Common myeloid progenitor, CD34-positive (primary cell): ENCODE measurements around the gene ZNF750.

Experiments used
- CTCF ChIA-PET: fragments of 350-600 bp; sonication (Branson Sonifier 250); formaldehyde crosslinking; loops from one replicate; lab custom pipeline; 2021; ENCODE audit warnings: antibody characterized with exemption; lab: Charles Lee
- POLR2A ChIA-PET: fragments of 350-600 bp; sonication (Branson Sonifier 250); formaldehyde crosslinking; loops from one replicate; lab custom pipeline; 2021; ENCODE audit warnings: antibody characterized with exemption; lab: Charles Lee
- DNase-seq, 3 donors: peaks; one replicate each; pipeline versions ENCODE4 v3.0.0 to v3.0.0-alpha.2; 2013
- H3K27ac ChIP-seq, 2 experiments: 1 replicate in 1 of 2; 2 replicates in 1 of 2; pipeline ENCODE4 v1.7.0; 2013; ENCODE audit warnings: inconsistent platforms in 2 of 2, low read length in 2 of 2, mild to moderate bottlenecking in 2 of 2, low read depth in 1 of 2, moderate library complexity in 1 of 2; ENCODE audit not compliant: severe bottlenecking in 2 of 2, insufficient read depth in 1 of 2, poor library complexity in 1 of 2
- H3K27me3 ChIP-seq, 5 experiments: replicated peaks in 2 of 5; 1 replicate in 3 of 5; 2 replicates in 2 of 5; pipeline versions ENCODE4 v1.6.1 to v1.7.0; 2013; ENCODE audit warnings: low read length in 4 of 5, mild to moderate bottlenecking in 2 of 5, moderate library complexity in 2 of 5, inconsistent platforms in 1 of 5; ENCODE audit not compliant: insufficient read depth in 5 of 5, control insufficient read depth in 4 of 5
- H3K36me3 ChIP-seq, 4 experiments: 1 replicate in 2 of 4; 2 replicates in 2 of 4; pipeline versions ENCODE4 v1.6.1 to v1.7.0; 2013; ENCODE audit warnings: low read length in 3 of 4, control low read depth in 1 of 4, mild to moderate bottlenecking in 1 of 4; ENCODE audit not compliant: control insufficient read depth in 4 of 4, insufficient read depth in 4 of 4
- H3K4me1 ChIP-seq, 4 experiments: 1 replicate in 3 of 4; 2 replicates in 1 of 4; pipeline versions ENCODE4 v1.6.1 to v1.7.1; 2013; ENCODE audit warnings: low read length in 3 of 4, mild to moderate bottlenecking in 3 of 4, control low read depth in 1 of 4, inconsistent platforms in 1 of 4, moderate library complexity in 1 of 4; ENCODE audit not compliant: control insufficient read depth in 4 of 4, insufficient read depth in 4 of 4; ENCODE audit errors: control extremely low read depth in 1 of 4
- H3K4me3 ChIP-seq, 7 experiments: 1 replicate in 4 of 7; 2 replicates in 3 of 7; pipeline versions ENCODE4 v1.5.1 to v1.7.0; 2013; ENCODE audit warnings: mild to moderate bottlenecking in 7 of 7, low read length in 6 of 7, moderate library complexity in 6 of 7, inconsistent platforms in 2 of 7, low read depth in 2 of 7, control low read depth in 1 of 7; ENCODE audit not compliant: insufficient read depth in 4 of 7, control insufficient read depth in 1 of 7; ENCODE audit errors: extremely low read depth in 1 of 7
- H3K9me3 ChIP-seq, 5 experiments: 1 replicate in 4 of 5; 2 replicates in 1 of 5; pipeline versions ENCODE4 v1.6.1 to v1.7.1; 2013; ENCODE audit warnings: low read length in 4 of 5, mild to moderate bottlenecking in 2 of 5, inconsistent platforms in 1 of 5, low read depth in 1 of 5, moderate library complexity in 1 of 5; ENCODE audit not compliant: control insufficient read depth in 4 of 5, insufficient read depth in 2 of 5; ENCODE audit errors: control extremely low read depth in 1 of 5
- WGBS: methylation state at CpG from one replicate; pipeline ENCODE4 v1.1.5; 2013; ENCODE audit not compliant: insufficient coverage; 5-methylcytosine and 5-hydroxymethylcytosine counted together

Gene ZNF750

GRCh38 chr17:82795615-82796014 lies 44.2 kb downstream of the ZNF750 start:
- WGBS, result 97% methylated on average over 13 of the region's 14 CpGs
- DNase-seq, result no peak
- ChIA-PET POLR2A (no interaction called here), CTCF (interaction anchor here (0.5 to 1.5 kb wide), 2 partner anchors 14 to 118 kb away, joined by 3 read pairs; no protein-coding TSS in a partner anchor)
- Histone ChIP-seq H3K27me3 (no peaks in the 10 kb centered on the region), H3K27ac (no peak overlapping the region), H3K4me1 (no peaks in the 10 kb centered on the region), H3K4me3 (no peak overlapping the region), H3K9me3 (no peaks in the 10 kb centered on the region), H3K36me3 (peaks cover 4 to 32% (median 20%) of the 10 kb centered on the region in 4 experiments)

- DNase-seq, result no peak
- Histone ChIP-seq H3K36me3 (peaks cover 4 to 26% (median 19%) of the 10 kb centered on the region in 4 experiments), H3K9me3 (no peaks in the 10 kb centered on the region), H3K27me3 (no peaks in the 10 kb centered on the region), H3K4me1 (no peaks in the 10 kb centered on the region), H3K4me3 (no peak overlapping the region), H3K27ac (no peak overlapping the region)
- CTCF ChIA-PET, result interaction anchor here (1.5 kb wide), 2 partner anchors 7 to 13 kb away, joined by 3 to 4 read pairs; no protein-coding TSS in a partner anchor
- 97% methylated on average over 16 of the region's 18 CpGs for WGBS
- POLR2A ChIA-PET, result no interaction called here
Measured at GRCh38 chr17:82794781-82795482, 44.9 kb downstream of the ZNF750 start.

- Histone ChIP-seq H3K4me1 (no peaks in the 10 kb centered on the region), H3K4me3 (no peak overlapping the region), H3K27me3 (no peaks in the 10 kb centered on the region), H3K36me3 (peaks cover 4 to 26% (median 16%) of the 10 kb centered on the region in 4 experiments), H3K9me3 (no peaks in the 10 kb centered on the region), H3K27ac (no peak overlapping the region)
- DNase-seq, result no peak
- ChIA-PET CTCF (interaction anchor here (0.9 to 1.5 kb wide), 2 partner anchors 8 to 12 kb away, joined by 3 to 4 read pairs; no protein-coding TSS in a partner anchor), POLR2A (no interaction called here)
- WGBS, result 87% methylated on average over 13 of the region's 15 CpGs
Measured at GRCh38 chr17:82793974-82794630, 45.7 kb downstream of the ZNF750 start.

GRCh38 chr17:82791532-82791931 lies 48.3 kb downstream of the ZNF750 start:
- Histone ChIP-seq H3K27ac (no peak overlapping the region), H3K9me3 (no peaks in the 10 kb centered on the region), H3K36me3 (peaks cover 4 to 26% (median 14%) of the 10 kb centered on the region in 4 experiments), H3K27me3 (no peaks in the 10 kb centered on the region), H3K4me1 (no peaks in the 10 kb centered on the region), H3K4me3 (no peak overlapping the region)
- ChIA-PET CTCF (no interaction called here), POLR2A (no interaction called here)
- DNase-seq, result no peak
- 96% methylated on average over 12 of the region's 12 CpGs for WGBS

DNA sequence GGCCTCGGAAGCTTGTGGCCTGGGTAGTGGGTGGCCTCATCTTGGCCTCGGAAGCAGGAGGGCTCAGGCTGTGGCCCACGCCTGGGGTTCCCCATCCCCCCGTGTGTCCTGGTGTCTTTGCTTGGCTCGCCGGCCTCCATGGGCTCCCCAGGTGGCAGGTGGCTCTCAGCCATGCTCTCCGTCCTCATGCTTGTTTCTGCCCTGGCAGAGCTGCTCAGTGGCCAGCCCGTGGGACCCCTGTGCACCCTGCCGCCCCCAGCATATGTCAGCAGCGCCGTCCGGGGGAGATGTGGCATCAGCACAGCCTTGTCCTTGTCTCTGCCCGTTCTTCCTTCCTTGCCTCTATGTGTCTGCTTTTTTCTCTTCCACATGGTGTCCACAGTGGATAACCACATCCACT lies 49.4 kb downstream of the ZNF750 start:
- CTCF ChIA-PET, result interaction anchor here (0.6 kb wide), 1 partner anchor 130 kb away, joined by 3 read pairs; no protein-coding TSS in a partner anchor
- Histone ChIP-seq H3K27ac (no peak overlapping the region), H3K36me3 (peaks cover 4 to 20% (median 13%) of the 10 kb centered on the region in 4 experiments), H3K27me3 (no peaks in the 10 kb centered on the region), H3K4me3 (no peak overlapping the region), H3K9me3 (no peaks in the 10 kb centered on the region), H3K4me1 (no peaks in the 10 kb centered on the region)
- POLR2A ChIA-PET, result no interaction called here
- DNase-seq, result no peak
- 98% methylated on average over 13 of the region's 13 CpGs for WGBS

- 98% methylated on average over 18 of the region's 18 CpGs for WGBS
- H3K36me3 ChIP-seq, result peaks cover 4 to 16% (median 13%) of the 10 kb centered on the region in 4 experiments
- no peaks in the 10 kb centered on the region for H3K4me1 ChIP-seq
- no peak overlapping the region for H3K27ac ChIP-seq
- CTCF ChIA-PET, result no interaction called here
- H3K27me3 ChIP-seq, result no peaks in the 10 kb centered on the region
- DNase-seq, result no peak
- POLR2A ChIA-PET, result no interaction called here
- no peaks in the 10 kb centered on the region for H3K9me3 ChIP-seq
- no peak overlapping the region for H3K4me3 ChIP-seq
Measured at GRCh38 chr17:82789806-82790205, 50.0 kb downstream of the ZNF750 start.
